GM18907 (cell line): ENCODE measurements around the gene SARDH.

Experiments used
- ATAC-seq: cut with Tn5 transposase; IDR thresholded peaks from one replicate; pipeline ENCODE4 v1.9.1; 2021; ENCODE audit warnings: mild to moderate bottlenecking, moderate library complexity; ENCODE audit not compliant: unreplicated experiment

SARDH gene

DNA sequence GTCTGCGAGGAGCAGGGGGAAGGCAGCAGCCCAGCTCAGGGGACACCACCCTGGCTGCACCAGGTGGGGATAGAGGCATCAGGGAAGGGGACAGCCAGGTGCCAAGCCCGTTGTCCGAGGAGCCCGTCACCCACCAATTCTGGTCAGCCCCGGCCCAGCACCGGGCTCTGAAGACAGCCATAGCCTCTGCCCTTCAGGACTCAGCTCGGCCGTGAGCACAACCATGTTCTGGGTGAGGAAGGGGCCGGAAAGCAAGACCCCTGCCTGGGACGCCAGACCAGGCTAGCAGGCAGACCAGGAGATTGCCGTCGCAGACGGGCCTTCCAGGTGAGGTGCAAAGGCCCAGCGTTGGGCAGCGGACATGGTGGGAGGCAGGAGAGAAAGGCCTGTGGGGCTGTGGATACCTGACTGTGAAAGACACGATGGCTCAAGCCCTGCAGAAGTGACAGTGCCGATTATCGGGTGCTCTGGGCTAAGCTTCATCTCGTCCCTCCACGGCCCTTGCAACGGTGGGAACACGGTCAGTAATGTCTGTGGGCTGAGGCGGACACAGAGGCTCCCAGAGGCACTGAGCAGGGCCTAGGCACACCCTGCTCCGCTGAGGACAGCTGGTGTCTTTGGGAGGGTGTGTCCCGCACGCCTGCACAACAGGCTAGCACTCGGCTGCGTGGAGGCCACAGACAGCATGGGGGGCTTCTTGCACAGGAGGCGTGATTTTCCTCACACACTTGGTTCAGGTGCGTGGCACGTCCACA, 65.5 kb downstream of the SARDH start:
- no peak for ATAC-seq

DNA sequence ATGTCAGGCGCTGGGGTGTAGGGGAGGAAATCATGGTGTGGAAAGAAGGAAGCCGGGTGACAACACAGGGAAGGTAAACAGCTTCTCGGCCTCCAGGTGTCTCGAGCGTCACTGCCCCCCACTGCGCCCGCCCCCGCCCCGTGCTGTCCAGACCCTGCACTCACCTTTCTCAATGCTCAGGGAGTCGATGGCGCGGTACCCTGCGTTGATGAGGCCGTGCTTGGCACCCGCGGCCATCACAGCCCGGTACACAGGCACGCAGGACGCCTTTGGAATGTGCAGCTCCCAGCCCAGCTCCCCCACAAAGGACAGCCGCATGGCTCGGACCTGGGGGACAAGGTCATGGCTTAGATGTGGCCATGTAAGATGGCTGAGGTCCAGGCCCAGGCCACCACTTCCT, 66.8 kb downstream of the SARDH start:
- ATAC-seq, result no peak

DNA sequence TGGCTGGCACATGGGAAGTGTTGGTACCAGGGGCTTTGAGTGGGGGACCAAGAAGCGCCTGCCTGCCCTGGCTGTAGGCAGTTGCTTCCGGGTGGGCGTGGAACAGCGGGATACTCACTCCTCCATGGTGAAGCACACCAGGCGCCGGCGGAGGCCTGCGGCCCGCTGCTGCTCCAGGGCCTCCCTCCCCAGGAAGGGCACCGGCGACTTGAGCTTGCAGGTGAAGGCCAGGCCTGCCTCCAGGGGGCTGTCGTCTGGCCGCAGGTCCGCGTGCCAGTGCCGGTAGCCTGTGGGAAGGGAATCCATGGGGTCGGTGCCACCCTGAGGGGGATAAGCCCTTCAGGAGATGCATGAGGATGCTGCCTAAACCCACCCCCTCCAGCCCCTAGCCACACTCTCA, 67.7 kb downstream of the SARDH start:
- no peak for ATAC-seq

GRCh38 chr9:133669182-133669801, 68.9 kb downstream of the SARDH start:
- ATAC-seq, result no peak

GRCh38 chr9:133667759-133668450, 70.2 kb downstream of the SARDH start:
- no peak for ATAC-seq

DNA sequence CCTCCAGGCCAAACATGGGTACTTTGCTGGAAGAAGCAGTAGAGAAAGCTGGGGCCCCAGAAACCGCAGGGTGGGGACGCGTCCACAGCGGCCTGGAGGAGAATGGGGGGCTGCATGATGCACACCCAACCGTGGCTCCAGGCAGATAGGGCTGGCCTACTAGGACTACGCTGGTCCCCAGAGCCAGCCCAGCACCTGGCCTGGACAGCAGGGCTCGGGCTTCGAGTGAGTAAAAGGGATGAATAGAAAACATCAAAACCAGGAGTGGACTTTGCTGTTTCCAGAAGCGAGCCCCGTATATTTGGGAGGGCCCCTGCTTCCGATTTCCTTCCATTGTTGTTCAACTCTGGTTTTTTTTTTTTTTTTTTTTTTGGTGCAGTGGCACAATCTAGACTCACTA, 71.3 kb downstream of the SARDH start:
- ATAC-seq, result no peak

GRCh38 chr9:133666387-133666786, 71.8 kb downstream of the SARDH start:
- ATAC-seq, result no peak

DNA sequence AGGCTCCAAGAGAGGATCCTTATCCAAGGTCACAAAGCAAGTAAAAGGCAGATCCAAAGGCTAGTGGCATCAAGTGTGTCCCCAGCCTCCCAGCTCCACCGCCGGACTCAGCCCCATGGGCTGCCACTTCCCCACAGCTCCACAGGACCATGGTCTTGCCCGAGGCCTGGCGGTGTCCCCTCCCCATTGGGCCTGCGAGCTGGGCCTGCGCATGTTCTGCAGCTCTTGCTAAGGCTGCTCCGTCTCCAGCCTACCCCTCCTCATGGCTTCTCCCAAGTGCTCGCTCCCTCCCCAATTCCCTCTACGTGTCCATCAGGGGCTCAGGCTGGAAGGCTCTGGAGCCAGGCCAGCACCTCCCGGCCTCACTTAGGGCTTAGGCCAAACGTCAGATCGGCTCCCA, 72.6 kb downstream of the SARDH start:
- no peak for ATAC-seq

DNA sequence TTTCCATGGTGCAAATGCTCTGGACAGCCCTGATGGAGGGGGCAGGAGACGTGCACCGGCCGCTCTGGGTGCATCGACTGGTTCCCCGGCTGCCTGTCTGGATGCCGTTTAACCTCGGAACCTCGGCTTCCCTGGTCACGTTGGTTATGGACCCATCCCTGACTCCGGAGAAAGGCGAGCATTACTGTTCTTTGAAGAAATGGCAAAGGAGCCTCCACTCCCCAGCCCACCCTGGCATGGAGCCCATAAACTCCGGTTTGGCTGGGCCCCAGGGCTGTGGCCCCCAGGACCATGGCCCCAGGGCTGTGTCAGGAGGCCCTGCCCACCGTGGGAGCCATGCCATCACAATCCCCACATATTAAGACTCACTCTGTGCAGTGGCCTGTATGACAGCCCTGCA, 73.1 kb downstream of the SARDH start:
- no peak for ATAC-seq

DNA sequence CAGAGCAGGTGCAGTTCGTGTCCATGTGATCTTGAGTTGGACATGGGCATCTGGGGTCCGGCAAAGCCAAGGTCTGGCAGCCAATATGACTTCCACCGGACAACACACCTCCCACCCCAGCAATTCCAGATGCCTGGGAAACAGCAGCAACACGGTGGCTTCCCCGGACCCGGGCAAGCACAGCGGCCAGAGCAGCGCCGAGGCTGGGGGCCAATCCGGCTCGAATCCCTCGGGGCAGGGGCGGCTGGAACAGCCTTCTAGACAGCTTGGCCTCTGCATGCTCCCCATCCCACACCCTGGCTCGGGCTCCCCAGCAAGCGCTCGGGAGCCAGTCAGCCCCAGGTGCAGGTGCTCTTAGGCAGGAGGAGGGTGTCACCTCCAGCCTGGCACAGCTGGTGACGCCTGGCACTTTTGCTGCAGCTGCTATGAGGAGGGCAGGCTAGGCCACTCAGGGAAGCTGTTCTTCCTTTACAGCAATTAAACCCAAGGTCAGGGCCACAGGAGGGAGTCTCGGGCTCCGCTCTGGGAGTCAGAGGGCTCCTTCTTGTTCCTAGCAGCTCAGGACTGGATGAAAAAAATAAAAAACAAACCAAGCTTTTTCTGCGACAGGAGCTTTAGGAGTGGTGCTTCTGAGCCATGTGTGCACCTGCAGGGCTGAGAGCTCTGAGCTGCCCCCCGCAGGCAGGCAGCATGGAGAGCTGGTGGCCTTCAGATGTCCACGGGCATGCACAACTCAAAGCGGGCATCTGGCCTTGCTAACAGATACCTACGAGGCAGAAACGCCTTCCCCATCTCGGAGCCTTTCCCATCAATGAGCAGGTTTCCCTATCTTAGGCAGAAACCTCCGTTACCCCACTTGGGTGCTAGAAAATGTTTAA, 73.7 kb downstream of the SARDH start:
- ATAC-seq, result no peak

DNA sequence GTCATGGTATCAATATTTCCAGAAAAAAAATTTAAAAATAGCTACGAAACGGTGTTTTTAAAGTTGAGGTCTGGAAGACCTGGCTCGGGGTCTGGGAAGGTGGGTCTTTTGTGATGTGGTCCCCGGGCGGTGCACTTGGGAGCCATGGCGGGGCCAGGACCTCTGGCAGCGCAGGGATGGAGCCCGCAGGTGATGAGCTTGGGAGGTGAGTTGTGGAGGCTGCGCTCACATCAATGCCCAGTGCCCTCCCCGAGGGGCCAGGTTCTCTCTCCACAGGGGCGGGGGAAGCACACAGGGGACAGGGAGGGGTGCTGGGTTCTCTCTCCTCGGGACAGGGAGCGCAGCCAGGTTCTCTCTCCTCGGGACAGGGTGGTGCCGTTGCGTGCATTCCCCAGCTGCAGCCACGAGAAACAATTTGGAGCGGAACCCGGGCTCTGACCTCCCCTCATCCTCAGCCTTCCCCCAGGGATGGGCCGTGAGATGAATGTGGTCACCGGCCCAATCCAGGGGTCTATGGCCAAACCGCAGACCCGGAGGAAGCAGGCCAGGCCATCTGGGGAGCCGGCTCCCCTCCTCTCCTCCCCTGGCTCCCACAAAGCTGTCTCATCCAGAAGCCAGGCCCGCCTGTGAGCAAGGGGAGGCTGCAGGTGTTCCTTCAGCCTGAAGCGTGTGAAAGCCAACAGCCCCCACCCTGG, 76.2 kb downstream of the SARDH start:
- ATAC-seq, result no peak

DNA sequence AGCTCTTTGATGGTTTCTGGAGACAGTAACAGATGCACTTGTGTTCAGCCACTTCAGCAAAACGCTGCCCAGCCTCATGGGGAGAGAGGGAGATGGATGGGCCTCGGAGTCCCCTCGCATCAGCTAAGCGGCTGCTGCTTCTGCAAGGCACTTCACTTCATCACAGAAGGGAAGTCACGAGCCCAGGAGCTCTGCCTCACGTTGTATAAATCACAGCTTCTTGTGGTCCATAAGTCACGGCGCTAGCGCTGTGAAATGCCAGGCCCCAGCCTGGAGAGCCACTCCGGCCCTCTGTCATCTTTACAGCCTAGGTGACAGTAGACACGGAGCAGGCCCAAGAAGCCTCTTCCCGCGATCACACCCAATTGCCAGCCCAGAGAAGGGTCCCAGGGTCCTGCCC, 78.6 kb downstream of the SARDH start:
- no peak for ATAC-seq

DNA sequence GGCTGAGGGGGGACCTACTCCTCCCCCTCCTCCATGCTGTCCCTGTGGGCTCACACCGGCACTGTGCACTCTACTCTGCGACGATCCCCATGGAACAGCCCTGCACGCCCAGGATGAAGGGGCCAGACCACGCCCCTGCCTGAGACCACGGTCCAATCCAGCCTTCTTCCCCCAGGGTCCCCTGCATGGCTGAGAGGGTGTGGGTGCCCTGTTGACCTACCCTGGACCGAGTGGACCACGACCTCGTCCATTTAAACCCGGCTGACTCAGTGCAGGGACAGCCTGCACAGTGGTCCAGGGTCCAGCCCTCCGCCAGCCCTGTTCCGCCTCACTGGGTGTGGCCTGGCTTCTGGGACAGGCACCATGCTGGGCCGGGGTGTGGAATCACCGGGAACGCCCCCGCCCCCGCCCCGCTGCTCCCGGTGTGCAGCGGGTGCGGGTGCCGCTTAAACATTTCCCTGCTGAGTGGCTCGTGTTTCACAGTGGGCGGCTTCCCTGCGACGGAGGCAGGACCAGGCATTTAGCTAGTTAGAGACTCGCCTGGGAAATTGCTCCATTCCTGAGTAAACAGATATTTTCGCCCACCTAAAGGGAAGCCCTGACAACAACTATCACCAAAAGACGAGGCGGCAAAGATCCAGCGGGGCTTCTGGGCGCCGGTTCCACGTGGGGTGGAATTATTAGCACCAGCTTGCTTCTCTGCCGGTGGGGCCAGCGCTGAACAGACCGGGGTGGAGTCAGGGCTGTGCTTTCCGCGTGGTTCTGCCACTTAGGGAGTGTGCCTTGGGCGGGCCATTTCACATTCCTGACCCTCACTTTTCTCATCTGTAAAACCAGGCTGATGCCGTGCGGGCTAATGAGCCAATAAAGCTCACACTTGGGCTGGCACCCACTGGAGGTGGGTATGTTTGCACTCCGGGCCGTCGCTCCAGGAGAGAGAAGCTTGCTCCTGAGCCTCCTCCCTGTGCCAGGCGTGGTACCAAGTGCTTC, 79.4 kb downstream of the SARDH start:
- ATAC-seq, result no peak

DNA sequence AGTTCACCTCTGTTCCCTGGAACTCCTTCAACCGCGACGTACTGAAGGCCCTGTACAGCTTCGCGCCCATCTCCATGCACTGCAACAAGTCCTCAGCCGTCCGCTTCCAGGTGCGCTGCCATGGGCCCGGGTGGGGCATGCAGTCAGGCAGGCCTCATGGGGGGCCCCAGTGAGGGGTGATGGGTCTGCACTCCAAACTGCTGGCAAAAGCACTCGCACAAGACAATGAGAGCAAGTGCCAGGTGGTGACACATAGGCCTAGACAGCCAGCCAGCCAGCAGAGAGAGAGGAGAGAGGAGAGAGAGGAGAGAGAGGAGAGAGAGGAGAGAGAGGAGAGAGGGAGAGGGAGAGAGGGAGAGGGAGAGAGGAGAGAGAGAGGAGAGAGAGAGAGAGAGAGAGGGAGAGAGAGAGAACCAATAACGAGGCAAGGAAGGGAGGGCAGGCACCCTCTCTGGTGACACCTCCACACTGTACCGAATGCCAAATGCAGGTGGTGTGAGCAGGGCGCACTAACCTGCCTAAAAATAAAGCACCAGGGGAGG, 81.0 kb downstream of the SARDH start:
- no peak for ATAC-seq

- no peak for ATAC-seq
Observed at GRCh38 chr9:133656211-133657119, 81.7 kb downstream of the SARDH start.

GRCh38 chr9:133655701-133656100, 82.5 kb downstream of the SARDH start:
- ATAC-seq, result no peak

- ATAC-seq, result no peak
Observed at GRCh38 chr9:133654736-133655657, 83.2 kb downstream of the SARDH start.
